Loucy (cell line): ENCODE data around the gene HMMR.

ENCODE experiments used
- H2AFZ ChIP-seq: fragments of 200-600 bp; sonication (generic); 2 replicates; pipeline ENCODE4 v1.6.0; 2016; ENCODE audit warnings: antibody characterized with exemption, mild to moderate bottlenecking, low read length, moderate library complexity
- H3F3A ChIP-seq: fragments of 200-600 bp; 2 replicates; pipeline ENCODE4 v1.6.0; 2016; ENCODE audit warnings: antibody characterized with exemption, low read depth, mild to moderate bottlenecking
- H3K27me3 ChIP-seq: fragments of 200-600 bp; sonication (generic); 2 replicates; pipeline ENCODE4 v1.6.1; 2014; ENCODE audit warnings: low read length, mild to moderate bottlenecking; ENCODE audit not compliant: insufficient read depth, poor library complexity, severe bottlenecking
- H3K36me3 ChIP-seq: fragments of 200-600 bp; sonication (generic); 2 replicates; pipeline ENCODE4 v1.6.1; 2016; ENCODE audit warnings: low read length; ENCODE audit not compliant: insufficient read depth
- H3K4me1 ChIP-seq: fragments of 200-600 bp; sonication (generic); 2 replicates; pipeline ENCODE4 v1.5.1; 2014; ENCODE audit warnings: low read length, mild to moderate bottlenecking; ENCODE audit not compliant: insufficient read depth, poor library complexity, severe bottlenecking
- H3K4me2 ChIP-seq: fragments of 200-600 bp; sonication (generic); 2 replicates; pipeline ENCODE4 v1.6.0; 2014; ENCODE audit warnings: antibody characterized with exemption, low read length, low read depth, mild to moderate bottlenecking; ENCODE audit not compliant: poor library complexity, severe bottlenecking
- H3K4me3 ChIP-seq: fragments of 200-600 bp; sonication (generic); 2 replicates; pipeline ENCODE4 v1.5.1; 2014; ENCODE audit warnings: low read length, mild to moderate bottlenecking, mixed read lengths; ENCODE audit not compliant: poor library complexity, severe bottlenecking
- H3K79me2 ChIP-seq: fragments of 200-600 bp; sonication (generic); 2 replicates; pipeline ENCODE4 v1.6.1; 2014; ENCODE audit warnings: low read length; ENCODE audit not compliant: insufficient read depth
- H3K9ac ChIP-seq: fragments of 200-600 bp; sonication (generic); 2 replicates; pipeline ENCODE4 v1.6.0; 2014; ENCODE audit warnings: mild to moderate bottlenecking, low read depth, low read length, moderate library complexity; ENCODE audit not compliant: poor library complexity, severe bottlenecking
- H3K9me2 ChIP-seq: fragments of 200-600 bp; sonication (generic); replicated peaks from 2 replicates; pipeline ENCODE4 v1.6.1; 2016; ENCODE audit warnings: low read depth, low read length, mixed read lengths
- H3K9me3 ChIP-seq: fragments of 200-600 bp; sonication (generic); 2 replicates; pipeline ENCODE4 v1.6.1; 2014; ENCODE audit warnings: mild to moderate bottlenecking, antibody characterized with exemption, low read length, low read depth; ENCODE audit not compliant: insufficient read depth
- H4K20me1 ChIP-seq: fragments of 200-600 bp; sonication (generic); 2 replicates; pipeline ENCODE4 v1.6.0; 2014; ENCODE audit warnings: antibody characterized with exemption, low read length, mild to moderate bottlenecking; ENCODE audit not compliant: insufficient read depth, poor library complexity, severe bottlenecking
- CTCF ChIP-seq: fragments of 200-600 bp; sonication (generic); conservative IDR thresholded peaks from 2 replicates; pipeline ENCODE4 v1.5.1; 2014; ENCODE audit warnings: mild to moderate bottlenecking, antibody characterized with exemption, low read length
- EZH2phosphoT487 ChIP-seq: fragments of 200-600 bp; IDR thresholded peaks from 2 replicates; pipeline ENCODE4 v1.6.1; 2018; ENCODE audit warnings: antibody characterized with exemption, mild to moderate bottlenecking, moderate library complexity, borderline replicate concordance

The HMMR gene

GRCh38 chr5:163445345-163445744 lies 15.1 kb upstream of the HMMR start:
- Histone ChIP-seq H4K20me1 (peaks cover 9% of the 10 kb centered on the region), H3K9me3 (no peaks in the 10 kb centered on the region), H3F3A (no peaks in the 10 kb centered on the region), H3K79me2 (peaks cover 16% of the 10 kb centered on the region), H3K4me1 (peaks cover 1% of the 10 kb centered on the region), H3K4me2 (no peak overlapping the region), H3K9ac (no peak overlapping the region), H3K36me3 (peaks cover 11% of the 10 kb centered on the region; the same call in 1 of the 2 replicates), H3K27me3 (no peaks in the 10 kb centered on the region), H3K4me3 (no peak overlapping the region), H3K9me2 (no peaks in the 10 kb centered on the region), H2AFZ (no peak overlapping the region)
- TF ChIP-seq EZH2phosphoT487 (no peak), CTCF (no peak)

GRCh38 chr5:163447191-163447590 lies 13.2 kb upstream of the HMMR start:
- H3K79me2 ChIP-seq, result 0 out of 2 replicates have a peak, but pooled peaks cover under 1% of the 10 kb centered on the region
- TF ChIP-seq CTCF (no peak), EZH2phosphoT487 (no peak)
- H3K9ac ChIP-seq, result no peak overlapping the region
- peaks cover 11% of the 10 kb centered on the region; the same call in 1 of the 2 replicates for H3K36me3 ChIP-seq
- no peak overlapping the region for H2AFZ ChIP-seq
- H3F3A ChIP-seq, result no peaks in the 10 kb centered on the region
- no peaks in the 10 kb centered on the region for H3K9me2 ChIP-seq
- no peaks in the 10 kb centered on the region for H3K9me3 ChIP-seq
- no peaks in the 10 kb centered on the region for H3K27me3 ChIP-seq
- H3K4me2 ChIP-seq, result no peak overlapping the region
- H3K4me3 ChIP-seq, result no peak overlapping the region
- no peaks in the 10 kb centered on the region for H4K20me1 ChIP-seq
- no peaks in the 10 kb centered on the region for H3K4me1 ChIP-seq

GRCh38 chr5:163447875-163448274 lies 12.6 kb upstream of the HMMR start:
- no peak overlapping the region for H2AFZ ChIP-seq
- H3K9me3 ChIP-seq, result no peaks in the 10 kb centered on the region
- peaks cover 5% of the 10 kb centered on the region; the same call in 1 of the 2 replicates for H3K36me3 ChIP-seq
- H3K79me2 ChIP-seq, result no peaks in the 10 kb centered on the region
- no peak for TF ChIP-seq EZH2phosphoT487
- TF ChIP-seq CTCF, result no peak
- no peak overlapping the region for H3K4me2 ChIP-seq
- H4K20me1 ChIP-seq, result no peaks in the 10 kb centered on the region
- H3F3A ChIP-seq, result no peaks in the 10 kb centered on the region
- no peaks in the 10 kb centered on the region for H3K4me1 ChIP-seq
- no peaks in the 10 kb centered on the region for H3K27me3 ChIP-seq
- no peak overlapping the region for H3K4me3 ChIP-seq
- H3K9me2 ChIP-seq, result no peaks in the 10 kb centered on the region
- H3K9ac ChIP-seq, result no peak overlapping the region
